Measurements from ENCODE around the gene ADAMTS19.

ADAMTS19 gene

DNA sequence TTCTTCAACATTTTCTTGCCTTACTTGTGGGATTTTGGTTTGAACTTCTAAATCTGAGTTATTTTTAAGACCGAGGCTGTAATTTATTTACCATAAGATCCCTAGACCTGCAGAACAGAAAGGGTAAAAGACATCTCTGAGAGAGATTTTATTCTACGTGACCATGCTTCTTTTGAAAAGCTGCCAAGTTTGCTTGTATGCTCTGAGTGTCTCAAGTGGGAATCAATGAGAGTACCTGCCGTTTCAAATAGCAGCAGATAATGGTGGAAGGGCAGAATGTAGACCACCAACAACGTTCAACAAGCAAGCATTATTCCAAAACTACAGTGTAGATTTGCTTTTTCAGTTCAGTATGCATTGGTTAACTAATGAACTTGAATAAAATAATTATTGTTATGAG is 179.2 kb downstream of the ADAMTS19 start:
- H3K27ac ChIP-seq (replicated peaks) = no peak overlapping the region

DNA sequence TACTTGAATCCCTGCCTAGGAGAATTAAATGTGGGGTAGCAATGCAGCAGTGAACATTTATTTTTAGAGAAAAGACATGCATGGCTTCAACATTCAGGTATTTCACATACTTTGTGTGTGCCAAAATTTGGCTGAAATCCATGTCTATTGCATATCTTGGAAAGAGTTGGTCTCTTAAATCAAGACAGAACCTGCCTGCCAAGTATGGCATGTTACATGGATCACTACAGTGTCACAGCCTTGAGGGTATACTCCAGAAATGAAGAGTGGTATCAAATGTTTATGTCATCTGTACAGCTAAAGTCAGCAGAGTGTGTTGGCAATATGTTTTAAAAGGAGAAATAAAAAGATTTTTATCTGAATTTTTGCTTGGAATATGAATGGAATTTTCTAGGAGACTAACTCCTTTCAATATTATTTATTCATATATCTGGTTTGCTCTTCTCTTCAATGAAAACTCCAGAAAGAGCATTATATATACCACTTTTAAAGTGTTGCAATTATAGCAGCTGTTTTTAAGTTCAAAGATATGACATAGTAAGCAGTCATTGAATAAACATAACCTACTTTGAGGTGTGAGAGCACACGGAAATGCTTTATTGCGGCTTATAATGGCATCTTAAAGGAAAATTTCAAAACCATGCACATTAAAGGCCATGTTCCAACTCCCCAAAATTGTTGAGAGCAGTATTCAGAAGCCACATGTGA is 192.4 kb downstream of the ADAMTS19 start:
- no peaks in the 10 kb centered on the region for H3K27me3 ChIP-seq (ENCODE audit: insufficient read depth, poor library complexity, severe bottlenecking)
- TF ChIP-seq POLR2AphosphoS5 (IDR thresholded peaks at IDR 0.05; ENCODE audit: low read depth) (no peak), SPI1 (IDR thresholded peaks at IDR 0.05; ENCODE audit: borderline replicate concordance, low read depth) (no peak), GABPA (IDR thresholded peaks at IDR 0.05; ENCODE audit: low read depth) (no peak)
- TF ChIP-seq, protein P1, sequence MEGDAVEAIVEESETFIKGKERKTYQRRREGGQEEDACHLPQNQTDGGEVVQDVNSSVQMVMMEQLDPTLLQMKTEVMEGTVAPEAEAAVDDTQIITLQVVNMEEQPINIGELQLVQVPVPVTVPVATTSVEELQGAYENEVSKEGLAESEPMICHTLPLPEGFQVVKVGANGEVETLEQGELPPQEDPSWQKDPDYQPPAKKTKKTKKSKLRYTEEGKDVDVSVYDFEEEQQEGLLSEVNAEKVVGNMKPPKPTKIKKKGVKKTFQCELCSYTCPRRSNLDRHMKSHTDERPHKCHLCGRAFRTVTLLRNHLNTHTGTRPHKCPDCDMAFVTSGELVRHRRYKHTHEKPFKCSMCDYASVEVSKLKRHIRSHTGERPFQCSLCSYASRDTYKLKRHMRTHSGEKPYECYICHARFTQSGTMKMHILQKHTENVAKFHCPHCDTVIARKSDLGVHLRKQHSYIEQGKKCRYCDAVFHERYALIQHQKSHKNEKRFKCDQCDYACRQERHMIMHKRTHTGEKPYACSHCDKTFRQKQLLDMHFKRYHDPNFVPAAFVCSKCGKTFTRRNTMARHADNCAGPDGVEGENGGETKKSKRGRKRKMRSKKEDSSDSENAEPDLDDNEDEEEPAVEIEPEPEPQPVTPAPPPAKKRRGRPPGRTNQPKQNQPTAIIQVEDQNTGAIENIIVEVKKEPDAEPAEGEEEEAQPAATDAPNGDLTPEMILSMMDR (IDR thresholded peaks at IDR 0.05; ENCODE audit: insufficient read depth, low read length) = no peak
- TF ChIP-seq, protein P2, sequence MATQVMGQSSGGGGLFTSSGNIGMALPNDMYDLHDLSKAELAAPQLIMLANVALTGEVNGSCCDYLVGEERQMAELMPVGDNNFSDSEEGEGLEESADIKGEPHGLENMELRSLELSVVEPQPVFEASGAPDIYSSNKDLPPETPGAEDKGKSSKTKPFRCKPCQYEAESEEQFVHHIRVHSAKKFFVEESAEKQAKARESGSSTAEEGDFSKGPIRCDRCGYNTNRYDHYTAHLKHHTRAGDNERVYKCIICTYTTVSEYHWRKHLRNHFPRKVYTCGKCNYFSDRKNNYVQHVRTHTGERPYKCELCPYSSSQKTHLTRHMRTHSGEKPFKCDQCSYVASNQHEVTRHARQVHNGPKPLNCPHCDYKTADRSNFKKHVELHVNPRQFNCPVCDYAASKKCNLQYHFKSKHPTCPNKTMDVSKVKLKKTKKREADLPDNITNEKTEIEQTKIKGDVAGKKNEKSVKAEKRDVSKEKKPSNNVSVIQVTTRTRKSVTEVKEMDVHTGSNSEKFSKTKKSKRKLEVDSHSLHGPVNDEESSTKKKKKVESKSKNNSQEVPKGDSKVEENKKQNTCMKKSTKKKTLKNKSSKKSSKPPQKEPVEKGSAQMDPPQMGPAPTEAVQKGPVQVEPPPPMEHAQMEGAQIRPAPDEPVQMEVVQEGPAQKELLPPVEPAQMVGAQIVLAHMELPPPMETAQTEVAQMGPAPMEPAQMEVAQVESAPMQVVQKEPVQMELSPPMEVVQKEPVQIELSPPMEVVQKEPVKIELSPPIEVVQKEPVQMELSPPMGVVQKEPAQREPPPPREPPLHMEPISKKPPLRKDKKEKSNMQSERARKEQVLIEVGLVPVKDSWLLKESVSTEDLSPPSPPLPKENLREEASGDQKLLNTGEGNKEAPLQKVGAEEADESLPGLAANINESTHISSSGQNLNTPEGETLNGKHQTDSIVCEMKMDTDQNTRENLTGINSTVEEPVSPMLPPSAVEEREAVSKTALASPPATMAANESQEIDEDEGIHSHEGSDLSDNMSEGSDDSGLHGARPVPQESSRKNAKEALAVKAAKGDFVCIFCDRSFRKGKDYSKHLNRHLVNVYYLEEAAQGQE (IDR thresholded peaks at IDR 0.05; ENCODE audit: insufficient replicate concordance, low read depth) = no peak
- H3K27ac ChIP-seq (replicated peaks) = no peak overlapping the region
- no peak overlapping the region for H3K4me3 ChIP-seq (replicated peaks; ENCODE audit: insufficient read depth, low read length)
- no peak for DNase-seq (ENCODE audit: low read depth in 1 of 2, low spot score in 1 of 2)

More for the DNA sequence above, 179.2 kb downstream of the ADAMTS19 start:
- DNase-seq (ENCODE audit: low read depth in 1 of 2, low spot score in 1 of 2) = no peak
- H3K27me3 ChIP-seq (ENCODE audit: insufficient read depth, poor library complexity, severe bottlenecking) = no peaks in the 10 kb centered on the region
- TF ChIP-seq SPI1 (IDR thresholded peaks at IDR 0.05; ENCODE audit: borderline replicate concordance, low read depth) = no peak
- TF ChIP-seq, protein P1 (IDR thresholded peaks at IDR 0.05; ENCODE audit: insufficient read depth, low read length) = no peak
- TF ChIP-seq GABPA (IDR thresholded peaks at IDR 0.05; ENCODE audit: low read depth) = no peak
- TF ChIP-seq, protein P2 (IDR thresholded peaks at IDR 0.05; ENCODE audit: insufficient replicate concordance, low read depth) = no peak
- TF ChIP-seq POLR2AphosphoS5 (IDR thresholded peaks at IDR 0.05; ENCODE audit: low read depth) = no peak
- no peak overlapping the region for H3K4me3 ChIP-seq (replicated peaks; ENCODE audit: insufficient read depth, low read length)

DNA sequence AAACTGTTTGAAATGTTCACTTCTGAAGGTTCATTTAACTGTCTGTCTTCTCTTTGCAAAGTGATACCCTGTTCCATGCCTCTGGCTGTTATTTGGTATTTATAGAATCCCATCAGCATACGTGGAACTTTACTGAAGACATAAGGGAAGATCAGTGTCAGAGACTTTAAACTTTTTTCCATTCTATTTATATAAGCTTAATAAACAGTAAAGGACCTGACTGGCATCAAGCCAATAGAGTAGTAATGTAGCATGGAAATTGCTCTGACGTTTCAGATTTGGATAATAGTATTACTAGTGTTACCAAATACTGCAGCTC is 192.9 kb downstream of the ADAMTS19 start:
- DNase-seq (ENCODE audit: low read depth in 1 of 2, low spot score in 1 of 2) = no peak

More for the DNA sequence above, 192.9 kb downstream of the ADAMTS19 start:
- Histone ChIP-seq H3K27ac (replicated peaks) (no peak overlapping the region), H3K4me3 (replicated peaks; ENCODE audit: insufficient read depth, low read length) (no peak overlapping the region), H3K27me3 (ENCODE audit: insufficient read depth, poor library complexity, severe bottlenecking) (no peaks in the 10 kb centered on the region)
- TF ChIP-seq GABPA (IDR thresholded peaks at IDR 0.05; ENCODE audit: low read depth) (no peak), POLR2AphosphoS5 (IDR thresholded peaks at IDR 0.05; ENCODE audit: low read depth) (no peak), SPI1 (IDR thresholded peaks at IDR 0.05; ENCODE audit: borderline replicate concordance, low read depth) (no peak)
- TF ChIP-seq, protein P2 (IDR thresholded peaks at IDR 0.05; ENCODE audit: insufficient replicate concordance, low read depth) = no peak
- TF ChIP-seq, protein P1 (IDR thresholded peaks at IDR 0.05; ENCODE audit: insufficient read depth, low read length) = no peak
